GM19395 (cell line): ENCODE results near the gene POGK.
A peak's percentile ranks its signal among the peaks of the same experiment; 100 is the strongest.
"Not testable (repeated sequence)": the region's sequence is repeated elsewhere in the genome, so short reads cannot be mapped to it uniquely, and the experiment has no call there.

Experiments used
- ATAC-seq: cut with Tn5 transposase; IDR thresholded peaks from one replicate; pipeline ENCODE4 v1.9.1; 2021; ENCODE audit warnings: mild to moderate bottlenecking, moderate library complexity; ENCODE audit not compliant: unreplicated experiment

Gene POGK

GRCh38 chr1:166838766-166839599, at the start of gene POGK:
Gene POGK, plus strand, starts transcription at chr1:166839475. Its CDS starts 1,482 bp downstream, at chr1:166840957.
- ATAC-seq: peak; percentile 93

GRCh38 chr1:166796620-166797236, 42.5 kb upstream of the POGK start:
- ATAC-seq: no peak

GRCh38 chr1:166808952-166809351, 30.3 kb upstream of the POGK start:
- no peak for ATAC-seq

- no peak for ATAC-seq
These were observed 27.6 kb upstream of the POGK start for GRCh38 chr1:166811691-166812090.

GRCh38 chr1:166813508-166814223, 25.6 kb upstream of the POGK start:
- no peak for ATAC-seq

- ATAC-seq: no peak
These were observed 24.7 kb upstream of the POGK start for GRCh38 chr1:166814611-166815010.

GRCh38 chr1:166819974-166820373, 19.3 kb upstream of the POGK start:
- ATAC-seq: no peak

GRCh38 chr1:166822385-166822784, 16.9 kb upstream of the POGK start:
- ATAC-seq: no peak

GRCh38 chr1:166827426-166827825, 11.8 kb upstream of the POGK start:
- no peak for ATAC-seq

- ATAC-seq: not testable (repeated sequence)
These were observed 9.5 kb upstream of the POGK start for GRCh38 chr1:166829762-166830161.

- ATAC-seq: no peak
These were observed 2.5 kb upstream of the POGK start for GRCh38 chr1:166836733-166837132.

GRCh38 chr1:166839600-166840308, 479 bp downstream of the POGK start:
- ATAC-seq: peak; percentile 41

- ATAC-seq: no peak
These were observed 1.3 kb downstream of the POGK start for GRCh38 chr1:166840309-166841274.

GRCh38 chr1:166843322-166843721, 4.0 kb downstream of the POGK start:
- ATAC-seq: no peak

GRCh38 chr1:166843769-166844596, 4.7 kb downstream of the POGK start:
- no peak for ATAC-seq

- ATAC-seq: no peak
These were observed 5.5 kb downstream of the POGK start for GRCh38 chr1:166844791-166845190.

- no peak for ATAC-seq
These were observed 8.9 kb downstream of the POGK start for GRCh38 chr1:166848193-166848592.

GRCh38 chr1:166849135-166849534, 9.9 kb downstream of the POGK start:
- no peak for ATAC-seq

GRCh38 chr1:166852918-166853317, 13.6 kb downstream of the POGK start:
- no peak for ATAC-seq
